DMS153 (cell line): ENCODE measurements around the gene EMX2.

Source experiments
- DNase-seq: peaks from one replicate; lab custom pipeline; 2025; lab: John Stamatoyannopoulos, UW

Gene EMX2

GRCh38 chr10:117544711-117545140, 2.2 kb downstream of the EMX2 start:
- no peak for DNase-seq

- DNase-seq: no peak
Measured at GRCh38 chr10:117545141-117546019, 2.8 kb downstream of the EMX2 start.

GRCh38 chr10:117546020-117546580, 3.6 kb downstream of the EMX2 start:
- no peak for DNase-seq

- no peak for DNase-seq
Measured at GRCh38 chr10:117546581-117547015, 4.1 kb downstream of the EMX2 start.

GRCh38 chr10:117547016-117547715, 4.6 kb downstream of the EMX2 start:
- DNase-seq: no peak

GRCh38 chr10:117547716-117548668, 5.4 kb downstream of the EMX2 start:
- DNase-seq: no peak

- DNase-seq: no peak
Measured at GRCh38 chr10:117549100-117549585, 6.6 kb downstream of the EMX2 start.

GRCh38 chr10:117550076-117550475, 7.5 kb downstream of the EMX2 start:
- no peak for DNase-seq

GRCh38 chr10:117550599-117551329, 8.2 kb downstream of the EMX2 start:
- DNase-seq: no peak

- DNase-seq: no peak
Measured at GRCh38 chr10:117551330-117552155, 9.0 kb downstream of the EMX2 start.

GRCh38 chr10:117552156-117552631, 9.6 kb downstream of the EMX2 start:
- no peak for DNase-seq

GRCh38 chr10:117552701-117553141, 10.2 kb downstream of the EMX2 start:
- DNase-seq: no peak

- no peak for DNase-seq
Measured at GRCh38 chr10:117553142-117553814, 10.7 kb downstream of the EMX2 start.

GRCh38 chr10:117553815-117554172, 11.2 kb downstream of the EMX2 start:
- DNase-seq: no peak

- no peak for DNase-seq
Measured at GRCh38 chr10:117554241-117554814, 11.8 kb downstream of the EMX2 start.

- no peak for DNase-seq
Measured at GRCh38 chr10:117555017-117555416, 12.5 kb downstream of the EMX2 start.

- no peak for DNase-seq
Measured at GRCh38 chr10:117555863-117556262, 13.3 kb downstream of the EMX2 start.

- DNase-seq: no peak
Measured at GRCh38 chr10:117556356-117556755, 13.8 kb downstream of the EMX2 start.

- DNase-seq: no peak
Measured at GRCh38 chr10:117559712-117560111, 17.2 kb downstream of the EMX2 start.
